Measurements from ENCODE around the gene OGFR.

Gene OGFR

DNA sequence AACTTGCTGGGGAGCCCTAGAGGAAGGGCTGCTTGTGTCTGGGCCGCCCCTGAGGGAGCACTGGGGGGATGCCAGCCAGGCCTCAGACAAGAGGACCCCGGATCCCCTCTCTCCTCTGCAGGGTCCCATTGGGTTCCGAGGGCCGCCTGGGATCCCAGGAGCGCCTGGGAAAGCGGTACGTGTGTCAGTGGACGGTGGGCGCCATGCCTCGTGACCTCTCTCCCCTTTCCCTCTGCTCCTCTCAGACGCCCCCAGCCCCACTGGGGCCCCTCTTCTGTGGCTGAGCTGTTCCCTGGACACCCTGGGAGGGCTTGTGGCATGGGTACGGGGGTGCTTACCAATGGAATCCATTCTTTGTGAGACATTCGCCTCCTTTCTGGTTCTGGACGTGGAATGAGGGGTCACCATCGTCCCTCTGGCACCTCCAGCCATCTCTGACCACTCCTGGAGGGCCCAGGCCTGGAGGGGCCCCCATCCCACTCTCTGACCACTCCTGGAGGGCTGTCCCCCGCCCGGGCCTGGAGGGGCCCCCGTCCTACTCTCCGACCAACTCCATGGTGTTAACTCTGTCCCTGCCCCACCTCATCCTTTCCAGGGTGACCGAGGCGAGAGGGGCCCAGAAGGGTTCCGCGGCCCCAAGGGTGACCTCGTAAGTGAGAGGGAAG, 22.1 kb downstream of the OGFR start:
- Histone ChIP-seq H3K4me3 (ENCODE audit: low read length) (no peak overlapping the region), H3K9ac (ENCODE audit: low read length) (no peak overlapping the region), H3K9me3 (ENCODE audit: control insufficient read depth, low read length) (no peaks in the 10 kb centered on the region), H3K4me1 (ENCODE audit: control insufficient read depth, insufficient read depth, low read length) (peaks cover 8% of the 10 kb centered on the region), H3K36me3 (ENCODE audit: control insufficient read depth, insufficient read depth, low read length, severe bottlenecking) (no peaks in the 10 kb centered on the region), H3K27me3 (replicated peaks; ENCODE audit: control insufficient read depth, insufficient read depth, low read length) (no peaks in the 10 kb centered on the region)
- DNase-seq (ENCODE audit: low read depth): no peak

DNA sequence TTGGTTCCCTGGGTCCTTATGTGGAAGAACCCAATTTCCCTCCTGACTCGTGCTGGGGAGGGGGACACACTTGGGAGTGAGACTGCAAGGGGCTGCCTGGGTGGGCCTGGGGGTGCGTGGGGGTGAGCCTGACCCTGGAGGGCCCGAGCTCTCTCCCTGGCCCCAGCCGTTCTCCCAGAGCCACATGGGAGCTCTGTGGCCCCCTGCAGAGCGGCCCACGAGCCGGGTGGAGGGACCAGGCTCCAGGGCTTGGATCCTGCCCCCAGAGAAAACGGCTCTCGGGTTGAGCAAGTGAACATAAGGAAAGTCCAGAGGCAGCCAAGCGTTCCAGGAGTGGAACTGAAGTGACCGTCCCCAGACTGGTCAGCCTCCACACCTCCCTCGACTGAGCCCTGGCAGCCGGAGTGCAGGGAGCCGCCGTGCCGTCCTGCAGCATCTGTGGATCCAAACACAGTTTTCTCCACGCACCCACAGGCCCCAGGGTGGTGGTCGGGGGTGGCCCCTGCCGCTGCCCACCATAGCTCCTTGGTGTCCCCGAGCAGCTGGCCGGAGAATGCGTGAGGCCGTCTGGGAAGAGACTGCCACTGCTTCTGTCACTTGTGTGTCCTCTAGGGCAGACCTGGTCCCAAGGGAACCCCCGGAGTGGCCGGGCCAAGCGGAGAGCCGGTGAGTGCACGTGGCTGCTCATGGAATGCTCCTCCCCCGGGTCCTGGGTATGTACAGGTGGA, 22.8 kb downstream of the OGFR start:
- peaks cover 14% of the 10 kb centered on the region for H3K4me1 ChIP-seq (ENCODE audit: control insufficient read depth, insufficient read depth, low read length)
- H3K9ac ChIP-seq (ENCODE audit: low read length): no peak overlapping the region
- no peak for DNase-seq (ENCODE audit: low read depth)
- no peaks in the 10 kb centered on the region for H3K36me3 ChIP-seq (ENCODE audit: control insufficient read depth, insufficient read depth, low read length, severe bottlenecking)
- no peaks in the 10 kb centered on the region for H3K27me3 ChIP-seq (replicated peaks; ENCODE audit: control insufficient read depth, insufficient read depth, low read length)
- no peak overlapping the region for H3K4me3 ChIP-seq (ENCODE audit: low read length)
- H3K9me3 ChIP-seq (ENCODE audit: control insufficient read depth, low read length): no peaks in the 10 kb centered on the region

DNA sequence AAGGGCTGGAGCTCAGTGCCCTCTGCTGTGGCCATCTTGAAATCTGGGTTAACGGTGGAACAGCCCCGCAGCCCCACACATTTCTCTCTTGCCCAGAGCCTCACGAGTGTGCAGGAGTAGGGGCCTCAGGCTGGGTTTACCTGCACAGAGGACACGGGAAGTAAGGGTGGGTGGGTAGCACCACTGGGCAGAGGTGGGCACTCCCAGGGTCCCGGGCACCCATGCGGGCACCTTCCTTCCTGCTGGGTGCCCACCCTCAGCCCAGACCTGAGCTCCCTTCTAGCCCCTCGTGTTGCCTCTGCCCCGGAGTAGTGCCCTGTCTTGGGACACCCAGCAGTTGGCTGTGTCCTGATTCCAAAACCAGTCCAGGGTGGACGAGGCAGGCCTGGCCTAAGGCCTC, 23.4 kb downstream of the OGFR start:
- Histone ChIP-seq H3K27me3 (replicated peaks; ENCODE audit: control insufficient read depth, insufficient read depth, low read length) (no peaks in the 10 kb centered on the region), H3K36me3 (ENCODE audit: control insufficient read depth, insufficient read depth, low read length, severe bottlenecking) (no peaks in the 10 kb centered on the region), H3K9me3 (ENCODE audit: control insufficient read depth, low read length) (no peaks in the 10 kb centered on the region), H3K4me3 (ENCODE audit: low read length) (no peak overlapping the region), H3K9ac (ENCODE audit: low read length) (no peak overlapping the region), H3K4me1 (ENCODE audit: control insufficient read depth, insufficient read depth, low read length) (peaks cover 18% of the 10 kb centered on the region)
- DNase-seq (ENCODE audit: low read depth): no peak

DNA sequence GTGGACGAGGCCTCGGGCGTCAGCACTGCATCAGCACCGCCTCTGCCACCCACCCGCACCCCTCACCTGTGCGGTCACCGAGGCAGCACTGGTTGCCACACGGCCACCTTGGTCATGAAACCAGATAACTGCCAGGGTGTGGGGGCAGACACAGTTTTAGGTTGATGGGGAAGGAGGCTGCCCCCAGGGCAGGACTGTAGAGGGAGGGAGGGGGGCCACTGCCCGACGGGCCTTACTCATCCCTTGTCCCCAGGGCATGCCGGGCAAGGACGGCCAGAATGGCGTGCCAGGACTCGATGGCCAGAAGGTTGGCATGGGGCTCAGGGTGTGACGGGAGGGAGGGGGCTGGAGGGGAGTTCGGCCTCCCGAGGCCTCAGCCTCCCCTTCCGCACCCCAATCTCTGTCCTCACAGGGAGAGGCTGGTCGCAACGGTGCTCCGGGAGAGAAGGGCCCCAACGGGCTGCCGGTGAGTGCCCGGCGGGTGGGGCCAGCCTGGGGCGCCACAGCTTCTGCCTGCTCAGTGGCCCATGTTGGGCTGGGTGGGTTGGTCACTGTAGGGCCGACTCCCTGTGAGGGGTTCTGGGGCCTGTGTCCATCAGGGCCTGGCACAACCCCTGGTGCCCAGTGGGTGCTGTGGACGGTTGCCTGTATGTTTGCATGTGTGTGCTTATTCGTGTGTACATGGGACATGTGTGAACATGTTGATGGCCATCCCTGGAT, 24.0 kb downstream of the OGFR start:
- DNase-seq (ENCODE audit: low read depth): no peak
- no peak overlapping the region for H3K4me3 ChIP-seq (ENCODE audit: low read length)
- no peaks in the 10 kb centered on the region for H3K27me3 ChIP-seq (replicated peaks; ENCODE audit: control insufficient read depth, insufficient read depth, low read length)
- H3K36me3 ChIP-seq (ENCODE audit: control insufficient read depth, insufficient read depth, low read length, severe bottlenecking): no peaks in the 10 kb centered on the region
- H3K9ac ChIP-seq (ENCODE audit: low read length): no peak overlapping the region
- H3K4me1 ChIP-seq (ENCODE audit: control insufficient read depth, insufficient read depth, low read length): peaks cover 18% of the 10 kb centered on the region
- H3K9me3 ChIP-seq (ENCODE audit: control insufficient read depth, low read length): no peaks in the 10 kb centered on the region

DNA sequence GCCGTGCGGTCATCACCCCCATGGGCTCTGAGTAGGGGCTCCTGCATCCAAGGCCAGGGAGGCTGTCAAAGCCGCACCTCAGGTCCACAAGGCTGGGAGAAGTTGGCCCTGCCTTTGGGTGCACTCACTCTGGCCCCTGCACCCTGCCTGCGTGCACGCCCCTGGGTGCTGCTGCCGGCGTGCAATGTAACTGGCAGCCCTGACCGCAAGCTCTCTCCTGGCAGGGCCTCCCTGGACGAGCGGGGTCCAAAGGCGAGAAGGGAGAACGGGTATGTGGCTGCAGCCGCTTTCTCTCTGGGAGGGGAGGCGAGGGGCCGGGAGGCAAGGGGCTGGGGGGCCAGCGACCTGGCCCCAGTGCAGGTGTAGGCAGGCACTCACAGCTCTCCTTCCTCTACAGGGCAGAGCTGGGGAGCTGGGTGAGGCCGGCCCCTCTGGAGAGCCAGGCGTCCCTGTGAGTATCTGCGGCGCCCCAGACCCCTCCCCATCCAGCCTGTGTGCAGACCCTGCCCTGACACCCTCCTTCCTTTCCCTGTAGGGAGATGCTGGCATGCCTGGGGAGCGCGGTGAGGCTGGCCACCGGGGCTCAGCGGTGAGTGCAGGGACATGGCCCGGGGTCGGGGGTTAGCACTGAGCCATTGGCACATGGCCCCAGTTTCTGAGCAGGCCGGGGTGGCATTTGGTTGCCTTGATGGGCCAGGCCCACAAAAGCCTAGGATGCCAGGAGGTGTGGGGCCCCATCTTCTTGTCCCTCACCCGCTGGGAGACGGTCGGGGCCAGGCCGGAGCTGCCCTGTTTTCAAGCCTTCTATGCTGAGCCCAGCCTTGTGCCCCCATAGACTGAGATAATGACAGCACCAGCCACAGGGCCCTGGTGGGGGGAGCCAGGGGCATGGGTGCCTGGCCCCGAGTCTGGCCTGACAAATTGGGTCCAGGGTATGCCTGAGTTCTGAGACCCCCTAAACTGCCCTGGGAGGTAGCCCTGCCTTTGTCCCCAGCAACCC, 24.9 kb downstream of the OGFR start:
- Histone ChIP-seq H3K9me3 (ENCODE audit: control insufficient read depth, low read length) (no peaks in the 10 kb centered on the region), H3K36me3 (ENCODE audit: control insufficient read depth, insufficient read depth, low read length, severe bottlenecking) (no peaks in the 10 kb centered on the region), H3K27me3 (replicated peaks; ENCODE audit: control insufficient read depth, insufficient read depth, low read length) (no peaks in the 10 kb centered on the region), H3K9ac (ENCODE audit: low read length) (no peak overlapping the region), H3K4me3 (ENCODE audit: low read length) (no peak overlapping the region), H3K4me1 (ENCODE audit: control insufficient read depth, insufficient read depth, low read length) (peaks cover 18% of the 10 kb centered on the region)
- no peak for DNase-seq (ENCODE audit: low read depth)

DNA sequence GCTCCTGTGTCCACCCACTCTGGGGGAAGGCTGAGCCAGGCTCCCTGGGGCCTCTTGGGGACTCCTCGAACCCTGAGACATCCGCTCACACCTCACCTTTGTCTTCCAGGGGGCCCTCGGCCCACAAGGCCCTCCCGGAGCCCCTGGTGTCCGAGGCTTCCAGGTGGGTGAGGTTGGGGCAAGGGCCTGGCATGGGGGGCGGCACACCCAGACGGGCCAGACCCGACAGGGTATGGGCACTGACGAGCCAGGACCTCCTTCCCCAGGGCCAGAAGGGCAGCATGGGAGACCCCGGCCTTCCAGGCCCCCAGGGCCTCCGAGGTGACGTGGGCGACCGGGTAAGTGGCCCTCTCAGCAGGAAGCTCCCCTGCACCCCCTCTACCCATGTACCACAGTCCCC, 25.6 kb downstream of the OGFR start:
- peaks cover 5% of the 10 kb centered on the region for H3K27me3 ChIP-seq (replicated peaks; ENCODE audit: control insufficient read depth, insufficient read depth, low read length)
- H3K36me3 ChIP-seq (ENCODE audit: control insufficient read depth, insufficient read depth, low read length, severe bottlenecking): no peaks in the 10 kb centered on the region
- no peak for DNase-seq (ENCODE audit: low read depth)
- no peak overlapping the region for H3K4me3 ChIP-seq (ENCODE audit: low read length)
- peaks cover 18% of the 10 kb centered on the region for H3K4me1 ChIP-seq (ENCODE audit: control insufficient read depth, insufficient read depth, low read length)
- no peaks in the 10 kb centered on the region for H3K9me3 ChIP-seq (ENCODE audit: control insufficient read depth, low read length)
- H3K9ac ChIP-seq (ENCODE audit: low read length): no peak overlapping the region

DNA sequence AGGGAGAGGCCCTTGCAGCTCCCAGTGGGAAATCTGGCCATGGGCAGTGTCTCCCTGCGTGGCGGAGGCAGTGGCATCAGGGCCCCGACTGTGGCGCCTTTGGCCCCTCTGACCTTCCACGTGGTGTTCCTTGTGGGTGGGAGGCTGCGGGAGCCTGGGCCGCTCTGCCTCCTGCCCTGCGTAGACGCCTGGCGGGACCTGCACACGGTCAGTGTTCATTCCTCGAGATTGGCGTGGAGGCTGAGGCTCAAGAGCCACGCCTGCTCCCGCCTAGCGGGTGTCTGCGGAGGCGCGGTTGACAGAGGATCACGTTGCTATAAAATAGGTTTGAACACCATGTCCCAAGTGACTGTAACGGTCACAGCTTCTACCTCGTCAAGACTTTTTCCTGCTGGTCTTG, 26.2 kb downstream of the OGFR start:
- Histone ChIP-seq H3K9ac (ENCODE audit: low read length) (no peak overlapping the region), H3K9me3 (ENCODE audit: control insufficient read depth, low read length) (no peaks in the 10 kb centered on the region), H3K4me1 (ENCODE audit: control insufficient read depth, insufficient read depth, low read length) (peaks cover 18% of the 10 kb centered on the region), H3K4me3 (ENCODE audit: low read length) (no peak overlapping the region), H3K36me3 (ENCODE audit: control insufficient read depth, insufficient read depth, low read length, severe bottlenecking) (no peaks in the 10 kb centered on the region), H3K27me3 (replicated peaks; ENCODE audit: control insufficient read depth, insufficient read depth, low read length) (peaks cover 8% of the 10 kb centered on the region)
- no peak for DNase-seq (ENCODE audit: low read depth)

DNA sequence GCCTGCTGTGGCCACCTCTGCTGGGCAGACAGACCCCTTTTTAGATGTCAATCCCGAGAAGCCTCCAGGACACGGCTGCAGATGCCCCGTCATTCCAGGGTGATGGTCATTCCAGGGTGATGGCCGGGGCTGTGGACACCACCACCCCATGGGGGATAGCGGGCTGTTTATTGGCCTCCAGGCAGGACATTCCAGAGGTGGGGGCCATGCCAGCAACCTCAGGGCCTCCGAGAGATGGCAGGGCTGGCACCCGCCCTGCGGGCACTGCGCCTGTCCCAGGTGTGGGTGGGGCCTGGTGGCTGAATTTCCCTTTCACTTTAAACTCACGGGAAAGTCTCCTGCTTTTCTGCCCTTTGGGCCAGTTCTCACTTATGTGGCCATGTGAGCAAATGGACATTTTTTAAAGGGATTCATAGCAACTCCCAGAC, 26.7 kb downstream of the OGFR start:
- H3K36me3 ChIP-seq (ENCODE audit: control insufficient read depth, insufficient read depth, low read length, severe bottlenecking): no peaks in the 10 kb centered on the region
- H3K9me3 ChIP-seq (ENCODE audit: control insufficient read depth, low read length): no peaks in the 10 kb centered on the region
- no peak for DNase-seq (ENCODE audit: low read depth)
- H3K9ac ChIP-seq (ENCODE audit: low read length): no peak overlapping the region
- no peak overlapping the region for H3K4me3 ChIP-seq (ENCODE audit: low read length)
- peaks cover 9% of the 10 kb centered on the region for H3K27me3 ChIP-seq (replicated peaks; ENCODE audit: control insufficient read depth, insufficient read depth, low read length)
- H3K4me1 ChIP-seq (ENCODE audit: control insufficient read depth, insufficient read depth, low read length): peaks cover 18% of the 10 kb centered on the region

DNA sequence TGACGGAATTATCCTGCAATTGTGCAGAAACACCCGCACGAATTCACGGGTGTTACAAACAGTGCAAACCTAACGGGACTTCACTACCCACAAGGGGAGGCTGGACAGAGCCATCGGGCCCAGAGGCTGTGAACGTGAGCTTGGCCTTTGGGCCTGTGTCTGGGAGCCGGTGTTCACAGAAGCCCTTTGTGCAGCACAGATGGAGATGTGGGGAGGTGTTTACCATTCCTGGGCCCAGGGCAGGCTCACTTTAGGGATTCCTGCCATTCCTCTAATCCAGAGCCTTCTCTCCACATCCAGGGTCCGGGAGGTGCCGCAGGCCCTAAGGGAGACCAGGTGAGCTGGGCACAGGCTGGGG, 27.2 kb downstream of the OGFR start:
- Histone ChIP-seq H3K4me1 (ENCODE audit: control insufficient read depth, insufficient read depth, low read length) (peaks cover 18% of the 10 kb centered on the region), H3K27me3 (replicated peaks; ENCODE audit: control insufficient read depth, insufficient read depth, low read length) (peaks cover 13% of the 10 kb centered on the region), H3K36me3 (ENCODE audit: control insufficient read depth, insufficient read depth, low read length, severe bottlenecking) (no peaks in the 10 kb centered on the region), H3K9me3 (ENCODE audit: control insufficient read depth, low read length) (no peaks in the 10 kb centered on the region), H3K9ac (ENCODE audit: low read length) (no peak overlapping the region), H3K4me3 (ENCODE audit: low read length) (no peak overlapping the region)
- DNase-seq (ENCODE audit: low read depth): no peak

DNA sequence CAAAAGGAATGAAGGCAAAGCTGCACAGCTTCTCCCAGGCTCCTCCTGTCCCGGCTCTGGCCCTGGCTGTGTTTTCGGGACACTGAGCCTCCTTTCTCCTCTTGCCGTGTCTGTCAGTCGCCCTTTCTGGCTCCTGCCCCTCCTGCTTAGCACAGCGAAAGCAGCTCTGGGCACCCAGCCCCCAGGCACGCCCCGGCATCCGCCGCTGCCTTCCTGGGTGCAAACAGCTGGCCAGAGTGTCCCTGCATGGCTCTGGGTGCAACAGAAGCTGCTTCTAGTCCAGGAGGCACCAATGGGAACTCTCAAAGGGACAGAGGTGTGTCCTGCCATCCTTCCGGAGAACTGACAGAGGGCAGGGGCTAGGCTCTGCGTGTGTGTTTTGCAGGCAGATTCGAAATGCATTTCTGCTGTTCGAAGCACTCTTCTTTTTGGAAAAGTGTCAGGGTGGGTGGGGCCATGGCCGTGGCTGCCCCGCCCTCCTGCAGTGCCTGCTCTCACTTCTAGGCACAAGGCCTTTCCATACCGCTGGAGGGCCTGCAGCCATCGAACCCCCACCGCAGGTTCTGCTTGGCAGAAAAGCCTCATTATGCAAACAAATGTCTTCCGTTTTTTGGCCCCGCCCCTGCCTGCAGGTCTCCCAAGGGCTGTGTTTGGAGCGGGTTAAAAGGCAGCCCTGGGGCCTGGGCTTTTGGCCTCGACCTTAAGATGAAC, 27.7 kb downstream of the OGFR start:
- Histone ChIP-seq H3K9ac (ENCODE audit: low read length) (no peak overlapping the region), H3K4me1 (ENCODE audit: control insufficient read depth, insufficient read depth, low read length) (peaks cover 18% of the 10 kb centered on the region), H3K36me3 (ENCODE audit: control insufficient read depth, insufficient read depth, low read length, severe bottlenecking) (no peaks in the 10 kb centered on the region), H3K27me3 (replicated peaks; ENCODE audit: control insufficient read depth, insufficient read depth, low read length) (peaks cover 13% of the 10 kb centered on the region), H3K9me3 (ENCODE audit: control insufficient read depth, low read length) (no peaks in the 10 kb centered on the region), H3K4me3 (ENCODE audit: low read length) (no peak overlapping the region)
- no peak for DNase-seq (ENCODE audit: low read depth)
